Measurements from ENCODE around the gene MDFIC. TPM values are rescaled to one million over a fixed set of nuclear protein-coding genes. Genes with fewer than 3 reads are reported as not detected.

MDFIC gene
- total and polyA plus RNA-seq, 2 experiments from 2014 or later: 3.0 to 5.2 TPM

DNA sequence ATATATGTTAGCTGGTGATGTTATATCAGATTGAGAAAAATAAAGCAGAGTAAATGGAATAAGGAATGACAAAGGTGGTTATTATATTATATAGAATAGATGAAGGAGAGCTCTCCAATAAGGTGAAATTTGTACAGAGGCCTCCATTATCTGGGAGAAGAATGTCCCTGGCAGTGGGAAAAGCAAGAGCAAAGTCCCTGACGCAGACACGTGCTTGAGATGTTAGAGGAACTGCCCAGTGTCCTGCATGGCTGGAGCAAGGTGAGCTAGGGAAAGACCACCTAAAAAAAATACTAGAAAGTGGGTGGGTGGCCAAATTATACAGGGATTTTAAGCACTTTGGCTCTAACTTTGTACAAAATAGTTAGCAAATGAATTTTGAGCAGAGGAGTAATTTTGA, 120.7 kb downstream of the MDFIC start:
- H3K9me3 Mint-ChIP-seq: no peaks in the 10 kb centered on the region
- H3K27me3 Mint-ChIP-seq (ENCODE audit: insufficient read depth, low read depth, poor library complexity): no peaks in the 10 kb centered on the region
- H3K4me3 Mint-ChIP-seq: no peak overlapping the region
- DNase-seq (ENCODE audit: low spot score): no peak
- Histone ChIP-seq H3F3A (replicated peaks; ENCODE audit: low read depth) (no peaks in the 10 kb centered on the region), H2AFZ (no peak overlapping the region), H3K4me1 (ENCODE audit: insufficient read depth) (peaks cover 8% of the 10 kb centered on the region), H3K27ac (ENCODE audit: low read depth) (no peak overlapping the region), H3K79me2 (replicated peaks; ENCODE audit: insufficient read depth) (no peaks in the 10 kb centered on the region), H3K36me3 (ENCODE audit: insufficient read depth) (no peaks in the 10 kb centered on the region), H3K9me2 (ENCODE audit: insufficient read depth) (0 out of 2 replicates have a peak, but pooled peaks cover 3% of the 10 kb centered on the region), H3K4me3 (no peak overlapping the region), H3K27me3 (ENCODE audit: insufficient read depth) (no peaks in the 10 kb centered on the region), H3K4me2 (no peak overlapping the region), H4K20me1 (replicated peaks; ENCODE audit: insufficient read depth) (no peaks in the 10 kb centered on the region)
- H3K27ac Mint-ChIP-seq: no peak overlapping the region
- peaks cover 8% of the 10 kb centered on the region; the same call in 2 of the 3 replicates for H3K4me1 Mint-ChIP-seq
- TF ChIP-seq, protein P1, sequence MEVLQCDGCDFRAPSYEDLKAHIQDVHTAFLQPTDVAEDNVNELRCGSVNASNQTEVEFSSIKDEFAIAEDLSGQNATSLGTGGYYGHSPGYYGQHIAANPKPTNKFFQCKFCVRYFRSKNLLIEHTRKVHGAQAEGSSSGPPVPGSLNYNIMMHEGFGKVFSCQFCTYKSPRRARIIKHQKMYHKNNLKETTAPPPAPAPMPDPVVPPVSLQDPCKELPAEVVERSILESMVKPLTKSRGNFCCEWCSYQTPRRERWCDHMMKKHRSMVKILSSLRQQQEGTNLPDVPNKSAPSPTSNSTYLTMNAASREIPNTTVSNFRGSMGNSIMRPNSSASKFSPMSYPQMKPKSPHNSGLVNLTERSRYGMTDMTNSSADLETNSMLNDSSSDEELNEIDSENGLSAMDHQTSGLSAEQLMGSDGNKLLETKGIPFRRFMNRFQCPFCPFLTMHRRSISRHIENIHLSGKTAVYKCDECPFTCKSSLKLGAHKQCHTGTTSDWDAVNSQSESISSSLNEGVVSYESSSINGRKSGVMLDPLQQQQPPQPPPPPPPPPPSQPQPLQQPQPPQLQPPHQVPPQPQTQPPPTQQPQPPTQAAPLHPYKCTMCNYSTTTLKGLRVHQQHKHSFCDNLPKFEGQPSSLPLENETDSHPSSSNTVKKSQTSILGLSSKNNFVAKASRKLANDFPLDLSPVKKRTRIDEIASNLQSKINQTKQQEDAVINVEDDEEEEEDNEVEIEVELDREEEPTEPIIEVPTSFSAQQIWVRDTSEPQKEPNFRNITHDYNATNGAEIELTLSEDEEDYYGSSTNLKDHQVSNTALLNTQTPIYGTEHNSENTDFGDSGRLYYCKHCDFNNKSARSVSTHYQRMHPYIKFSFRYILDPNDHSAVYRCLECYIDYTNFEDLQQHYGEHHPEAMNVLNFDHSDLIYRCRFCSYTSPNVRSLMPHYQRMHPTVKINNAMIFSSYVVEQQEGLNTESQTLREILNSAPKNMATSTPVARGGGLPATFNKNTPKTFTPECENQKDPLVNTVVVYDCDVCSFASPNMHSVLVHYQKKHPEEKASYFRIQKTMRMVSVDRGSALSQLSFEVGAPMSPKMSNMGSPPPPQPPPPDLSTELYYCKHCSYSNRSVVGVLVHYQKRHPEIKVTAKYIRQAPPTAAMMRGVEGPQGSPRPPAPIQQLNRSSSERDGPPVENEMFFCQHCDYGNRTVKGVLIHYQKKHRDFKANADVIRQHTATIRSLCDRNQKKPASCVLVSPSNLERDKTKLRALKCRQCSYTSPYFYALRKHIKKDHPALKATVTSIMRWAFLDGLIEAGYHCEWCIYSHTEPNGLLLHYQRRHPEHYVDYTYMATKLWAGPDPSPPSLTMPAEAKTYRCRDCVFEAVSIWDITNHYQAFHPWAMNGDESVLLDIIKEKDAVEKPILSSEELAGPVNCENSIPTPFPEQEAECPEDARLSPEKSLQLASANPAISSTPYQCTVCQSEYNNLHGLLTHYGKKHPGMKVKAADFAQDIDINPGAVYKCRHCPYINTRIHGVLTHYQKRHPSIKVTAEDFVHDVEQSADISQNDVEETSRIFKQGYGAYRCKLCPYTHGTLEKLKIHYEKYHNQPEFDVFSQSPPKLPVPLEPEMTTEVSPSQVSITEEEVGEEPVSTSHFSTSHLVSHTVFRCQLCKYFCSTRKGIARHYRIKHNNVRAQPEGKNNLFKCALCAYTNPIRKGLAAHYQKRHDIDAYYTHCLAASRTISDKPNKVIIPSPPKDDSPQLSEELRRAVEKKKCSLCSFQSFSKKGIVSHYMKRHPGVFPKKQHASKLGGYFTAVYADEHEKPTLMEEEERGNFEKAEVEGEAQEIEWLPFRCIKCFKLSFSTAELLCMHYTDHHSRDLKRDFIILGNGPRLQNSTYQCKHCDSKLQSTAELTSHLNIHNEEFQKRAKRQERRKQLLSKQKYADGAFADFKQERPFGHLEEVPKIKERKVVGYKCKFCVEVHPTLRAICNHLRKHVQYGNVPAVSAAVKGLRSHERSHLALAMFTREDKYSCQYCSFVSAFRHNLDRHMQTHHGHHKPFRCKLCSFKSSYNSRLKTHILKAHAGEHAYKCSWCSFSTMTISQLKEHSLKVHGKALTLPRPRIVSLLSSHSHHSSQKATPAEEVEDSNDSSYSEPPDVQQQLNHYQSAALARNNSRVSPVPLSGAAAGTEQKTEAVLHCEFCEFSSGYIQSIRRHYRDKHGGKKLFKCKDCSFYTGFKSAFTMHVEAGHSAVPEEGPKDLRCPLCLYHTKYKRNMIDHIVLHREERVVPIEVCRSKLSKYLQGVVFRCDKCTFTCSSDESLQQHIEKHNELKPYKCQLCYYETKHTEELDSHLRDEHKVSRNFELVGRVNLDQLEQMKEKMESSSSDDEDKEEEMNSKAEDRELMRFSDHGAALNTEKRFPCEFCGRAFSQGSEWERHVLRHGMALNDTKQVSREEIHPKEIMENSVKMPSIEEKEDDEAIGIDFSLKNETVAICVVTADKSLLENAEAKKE (CRISPR knock-in tag; IDR thresholded peaks at IDR 0.05): no peak
- TF ChIP-seq EZH2 (IDR thresholded peaks at IDR 0.05; ENCODE audit: low read depth, unreplicated experiment) (no peak), POLR2AphosphoS5 (IDR thresholded peaks at IDR 0.05; ENCODE audit: low read depth) (no peak), ETS1 (IDR thresholded peaks at IDR 0.05) (no peak), JUNB (IDR thresholded peaks at IDR 0.05; ENCODE audit: unreplicated experiment) (no peak), CTCF (conservative IDR thresholded peaks at IDR 0.05; ENCODE audit: low read depth in 2 of 2) (no peak), REST (IDR thresholded peaks at IDR 0.05; ENCODE audit: unreplicated experiment) (no peak), ZNF331 (CRISPR knock-in tag; IDR thresholded peaks at IDR 0.05; ENCODE audit: low read depth) (no peak), ZNF114 (CRISPR knock-in tag; IDR thresholded peaks at IDR 0.05) (no peak)
- no peak for ATAC-seq
- H3K36me3 Mint-ChIP-seq (ENCODE audit: low read depth): no peaks in the 10 kb centered on the region; the same call in 2 of the 3 replicates
